KG1 (cell line): ENCODE data around the gene DUSP15.
"Not testable (repeated sequence)": the region's sequence is repeated elsewhere in the genome, so short reads cannot be mapped to it uniquely, and the experiment has no call there.

Experiments used
- DNase-seq: peaks from one replicate; lab custom pipeline; 2025; lab: John Stamatoyannopoulos, UW

DUSP15 gene

DNA sequence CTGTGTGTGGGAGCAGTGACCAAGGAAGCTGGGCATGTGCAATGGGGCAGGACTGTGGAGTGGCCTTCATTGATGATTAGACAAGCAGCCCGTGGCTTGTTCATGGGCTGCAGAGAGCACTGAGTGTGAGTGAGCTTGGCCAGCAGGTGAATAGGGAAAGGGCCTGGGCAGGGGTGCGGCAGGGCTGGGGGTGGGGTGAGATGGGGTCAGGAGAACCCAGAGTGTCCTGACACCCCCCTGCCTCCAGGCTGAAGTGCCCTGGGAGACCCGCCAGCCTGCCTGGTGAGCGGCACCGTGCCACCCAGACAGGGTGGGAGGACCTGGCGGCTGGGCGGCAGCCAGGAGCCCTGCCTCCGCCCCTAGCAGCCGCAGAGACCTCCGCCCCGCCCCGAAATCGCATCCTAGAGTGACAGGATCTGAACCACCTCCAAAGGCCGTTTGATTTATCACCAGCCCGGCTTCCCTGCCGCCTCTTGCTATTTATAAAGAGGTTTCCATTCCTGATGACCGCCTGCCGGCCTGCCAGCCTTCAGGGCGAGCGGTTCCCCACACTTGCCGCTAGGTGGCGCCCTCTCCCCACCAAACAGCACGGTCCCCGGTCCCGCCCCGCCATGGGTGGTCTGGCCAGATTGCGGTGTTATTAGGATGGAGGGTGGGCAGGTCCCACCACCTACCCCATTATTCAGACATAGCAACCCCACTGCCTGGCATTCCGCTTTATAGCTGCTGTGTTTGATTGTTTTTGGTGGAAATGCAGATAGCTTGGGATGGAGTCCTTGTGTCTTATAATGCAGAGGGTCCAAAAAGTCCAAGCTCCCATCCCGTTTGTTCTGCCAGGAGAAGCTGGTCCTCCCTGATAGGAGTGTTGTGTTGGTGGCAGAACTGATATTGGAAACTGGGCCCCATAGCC is 47.7 kb downstream of the DUSP15 start:
- no peak for DNase-seq

DNA sequence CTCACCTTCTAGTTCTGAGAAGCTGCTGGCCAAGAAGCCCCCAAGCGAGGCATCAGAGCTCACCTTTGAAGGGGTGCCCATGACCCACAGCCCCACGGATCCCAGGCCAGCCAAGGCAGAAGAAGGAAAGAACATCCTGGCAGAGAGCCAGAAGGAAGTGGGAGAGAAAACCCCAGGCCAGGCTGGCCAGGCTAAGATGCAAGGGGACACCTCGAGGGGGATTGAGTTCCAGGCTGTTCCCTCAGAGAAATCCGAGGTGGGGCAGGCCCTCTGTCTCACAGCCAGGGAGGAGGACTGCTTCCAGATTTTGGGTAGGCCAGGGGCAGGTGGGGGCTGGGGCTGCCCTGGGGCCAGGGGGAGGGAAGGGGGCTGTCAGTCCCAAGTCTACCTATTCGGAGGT is 48.9 kb downstream of the DUSP15 start:
- DNase-seq, result no peak

- no peak for DNase-seq
Measured at GRCh38 chr20:31820228-31820627, 50.1 kb downstream of the DUSP15 start.

DNA sequence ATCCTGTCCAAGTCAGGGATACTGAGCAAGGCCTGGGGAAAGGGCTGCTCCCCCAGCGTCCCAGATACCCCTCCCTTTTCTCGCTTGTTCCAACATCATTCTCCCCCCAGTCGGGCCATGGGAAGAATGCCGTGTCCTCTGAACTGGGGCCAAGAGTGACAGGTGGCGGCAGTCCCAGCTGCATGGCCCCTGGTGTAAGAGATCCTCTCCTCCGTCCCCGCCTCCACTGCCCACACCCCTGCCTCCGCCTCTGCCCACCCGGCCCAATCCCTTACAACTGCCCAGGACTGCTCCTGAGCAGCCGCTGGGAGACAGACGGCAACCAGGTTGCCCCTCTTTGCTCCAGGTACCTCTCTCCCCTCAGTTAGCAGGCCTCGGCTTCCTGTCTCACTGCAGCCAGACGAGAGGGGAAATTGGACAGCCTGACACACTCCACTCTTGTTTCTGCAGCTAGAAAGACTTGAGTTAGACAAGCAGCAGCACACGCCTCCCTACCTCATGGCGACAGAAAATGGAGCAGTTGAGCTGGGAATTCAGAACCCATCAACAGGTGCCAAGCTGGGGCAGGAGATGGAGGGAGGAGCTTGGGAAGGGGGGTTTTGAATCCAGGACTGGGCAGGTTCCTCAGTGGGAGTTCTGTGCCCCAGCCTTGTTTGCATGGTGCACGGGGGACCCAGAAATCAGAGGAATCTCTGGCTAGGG is 51.1 kb downstream of the DUSP15 start, which contains the start of gene MYLK2:
TSS of gene MYLK2 (plus strand) at position 274 of the 702 bp plus-strand sequence. CDS start at position 499, 225 bp downstream.
- DNase-seq, result no peak

- no peak for DNase-seq
Measured at GRCh38 chr20:31818376-31818908, 51.9 kb downstream of the DUSP15 start.

DNA sequence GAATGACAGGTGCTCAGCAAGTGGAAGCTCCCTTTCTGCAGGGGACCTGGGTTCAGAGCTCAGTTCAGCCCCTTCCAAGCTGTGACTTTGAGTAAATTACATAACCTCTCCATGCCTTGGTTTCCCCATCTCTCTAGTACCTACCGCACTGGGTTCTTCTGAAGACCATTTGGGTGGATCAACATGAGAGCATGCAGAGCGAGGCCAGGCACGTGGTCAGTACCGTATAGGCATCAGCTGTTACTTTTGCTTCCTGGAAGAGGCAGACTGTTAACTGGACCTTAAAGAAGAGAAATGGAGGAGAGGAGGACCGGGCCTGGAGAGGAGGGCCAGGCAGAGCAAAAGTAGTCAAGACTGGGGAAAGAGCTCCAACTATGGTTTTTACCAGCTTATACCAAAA is 52.9 kb downstream of the DUSP15 start:
- no peak for DNase-seq

- DNase-seq, result no peak
Measured at GRCh38 chr20:31816221-31816620, 54.1 kb downstream of the DUSP15 start.

GRCh38 chr20:31815408-31816188 is 54.7 kb downstream of the DUSP15 start:
- DNase-seq, result no peak

DNA sequence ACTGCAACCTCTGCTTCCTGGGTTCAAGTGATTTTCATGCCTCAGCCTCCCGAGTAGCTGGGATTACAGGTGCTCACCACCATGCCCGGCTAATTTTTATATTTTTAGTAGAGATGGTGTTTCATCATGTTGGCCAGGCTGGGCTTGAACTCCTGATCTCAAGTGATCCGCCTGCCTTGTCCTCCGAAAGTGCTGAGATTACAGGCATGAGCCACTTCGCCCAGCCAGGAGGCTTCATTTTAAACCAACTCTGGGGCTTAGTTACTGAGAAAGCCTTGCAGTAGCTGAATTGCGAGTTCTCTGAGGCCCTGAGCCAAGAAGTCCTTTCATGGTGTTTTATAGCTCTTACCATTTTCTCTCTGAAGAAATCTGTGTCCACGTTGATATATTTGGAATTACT is 56.2 kb downstream of the DUSP15 start:
- not testable (repeated sequence) for DNase-seq

DNA sequence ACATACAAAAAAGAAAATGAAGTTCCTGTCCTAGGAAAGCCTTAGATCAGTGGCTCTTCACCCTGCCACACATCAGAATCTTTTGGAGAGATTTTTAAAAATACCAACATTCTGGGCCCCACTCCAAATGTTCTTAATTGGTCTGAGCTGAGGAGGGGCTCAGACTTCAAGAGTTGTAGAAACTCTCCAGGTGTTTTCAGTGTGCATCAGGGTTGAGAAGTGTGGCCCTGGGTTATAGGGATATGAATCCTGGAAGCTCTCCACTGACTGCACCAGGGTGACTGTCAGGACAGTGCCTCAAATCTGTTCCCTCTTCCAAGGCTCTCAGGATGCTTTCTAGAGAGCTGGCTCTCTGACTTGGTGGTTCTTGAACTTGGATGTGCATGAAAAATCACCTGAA is 56.7 kb downstream of the DUSP15 start:
- DNase-seq, result no peak

- no peak for DNase-seq
Measured at GRCh38 chr20:31811796-31812728, 58.3 kb downstream of the DUSP15 start.

DNA sequence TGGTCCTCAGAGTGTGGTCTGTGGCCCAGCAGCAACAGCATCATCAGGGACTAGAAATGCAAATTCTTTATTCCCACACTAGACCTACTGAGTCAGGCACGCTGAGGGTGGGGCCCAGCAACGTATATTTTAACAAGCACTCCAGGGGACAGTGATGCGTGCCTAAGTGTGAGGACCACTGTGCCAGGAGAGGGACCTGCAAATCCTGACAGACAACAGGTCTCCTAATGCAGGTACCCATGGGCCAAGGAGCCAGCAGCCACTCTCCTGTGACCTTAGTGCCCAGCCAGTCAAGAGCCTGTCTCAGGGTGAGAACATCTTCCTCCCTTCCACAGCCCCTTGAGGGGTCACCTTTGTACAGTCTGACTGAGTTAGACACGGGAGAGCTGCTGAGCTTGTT is 59.1 kb downstream of the DUSP15 start:
- DNase-seq, result no peak
